NOMO-1 treated with dmso at 0.1 percent for 144 hours (cell line): ENCODE measurements around the gene MRRF.
"Not testable (repeated sequence)": the region's sequence is repeated elsewhere in the genome, so short reads cannot be mapped to it uniquely, and the experiment has no call there.

Experiments
- DNase-seq: peaks from one replicate; lab custom pipeline; 2025; ENCODE audit not compliant: unreplicated experiment; lab: John Stamatoyannopoulos, UW

MRRF gene

GRCh38 chr9:122274055-122274454 lies 9.4 kb downstream of the MRRF start:
- no peak for DNase-seq

- DNase-seq = no peak
Measured at GRCh38 chr9:122276096-122276495, 11.4 kb downstream of the MRRF start.

DNA sequence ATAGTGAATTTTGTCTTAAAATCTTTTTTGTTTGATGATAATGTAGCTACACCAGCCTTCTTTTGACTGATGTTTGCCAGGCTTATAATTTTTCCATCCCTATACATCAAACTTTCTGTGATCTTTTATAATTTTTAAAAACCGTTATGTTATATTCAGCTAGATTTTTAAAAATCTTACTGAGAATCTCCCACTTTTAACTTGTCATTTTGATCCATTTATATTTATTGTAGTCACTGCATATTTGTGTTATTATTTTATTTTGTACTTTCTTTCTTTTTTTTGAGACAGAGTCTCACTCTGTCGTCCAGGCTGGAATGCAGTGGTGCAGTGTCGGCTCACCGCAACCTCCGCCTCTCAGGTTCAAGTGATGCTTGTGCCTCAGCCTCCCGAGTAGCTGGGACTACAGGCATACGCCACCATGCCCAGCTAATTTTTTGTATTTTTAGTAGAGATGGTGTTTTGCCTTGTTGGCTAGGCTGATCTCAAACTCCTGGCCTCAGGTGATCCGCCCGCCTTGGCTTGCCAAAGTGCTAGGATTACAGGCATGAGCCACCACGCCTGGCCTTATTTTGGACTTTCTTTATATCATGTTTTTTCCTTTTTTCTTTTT lies 12.7 kb downstream of the MRRF start:
- DNase-seq = no peak

- no peak for DNase-seq
Measured at GRCh38 chr9:122281368-122281767, 16.7 kb downstream of the MRRF start.

GRCh38 chr9:122286764-122287163 lies 22.1 kb downstream of the MRRF start:
- no peak for DNase-seq

GRCh38 chr9:122287214-122287720 lies 22.6 kb downstream of the MRRF start:
- DNase-seq = no peak

- DNase-seq = no peak
Measured at GRCh38 chr9:122291458-122291857, 26.8 kb downstream of the MRRF start.

- no peak for DNase-seq
Measured at GRCh38 chr9:122294531-122294930, 29.8 kb downstream of the MRRF start.

GRCh38 chr9:122297512-122297911 lies 32.8 kb downstream of the MRRF start:
- peak; percentile 43 for DNase-seq

GRCh38 chr9:122302237-122303093 lies 37.8 kb downstream of the MRRF start:
- no peak for DNase-seq

DNA sequence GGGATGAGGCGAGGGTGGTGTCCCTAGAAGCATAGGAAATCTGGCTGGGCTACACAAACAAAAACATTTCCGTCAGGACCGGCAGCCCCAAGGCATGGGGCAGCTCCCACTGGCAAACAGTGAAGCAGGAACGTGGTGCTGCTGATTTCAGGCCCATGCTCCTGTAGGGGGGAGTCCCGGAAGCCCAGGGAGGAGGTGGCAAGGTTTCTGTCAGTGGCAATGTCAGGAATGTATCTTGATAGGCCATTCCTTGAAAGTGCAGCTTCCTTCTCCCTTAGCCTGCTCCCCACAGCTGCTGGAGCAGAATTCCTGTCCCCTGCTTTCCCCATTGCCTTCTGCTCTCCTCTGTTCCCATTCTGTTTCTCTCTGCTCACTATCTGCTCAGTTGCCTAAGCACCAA lies 42.4 kb downstream of the MRRF start:
- DNase-seq = no peak

GRCh38 chr9:122307925-122308324 lies 43.2 kb downstream of the MRRF start:
- DNase-seq = no peak

- DNase-seq = no peak
Measured at GRCh38 chr9:122309861-122310260, 45.2 kb downstream of the MRRF start.

GRCh38 chr9:122314165-122314564 lies 49.5 kb downstream of the MRRF start:
- no peak for DNase-seq

GRCh38 chr9:122315534-122315933 lies 50.9 kb downstream of the MRRF start:
- no peak for DNase-seq

GRCh38 chr9:122318284-122318683 lies 53.6 kb downstream of the MRRF start:
- DNase-seq = no peak

GRCh38 chr9:122320413-122320881 lies 55.8 kb downstream of the MRRF start:
- no peak for DNase-seq

DNA sequence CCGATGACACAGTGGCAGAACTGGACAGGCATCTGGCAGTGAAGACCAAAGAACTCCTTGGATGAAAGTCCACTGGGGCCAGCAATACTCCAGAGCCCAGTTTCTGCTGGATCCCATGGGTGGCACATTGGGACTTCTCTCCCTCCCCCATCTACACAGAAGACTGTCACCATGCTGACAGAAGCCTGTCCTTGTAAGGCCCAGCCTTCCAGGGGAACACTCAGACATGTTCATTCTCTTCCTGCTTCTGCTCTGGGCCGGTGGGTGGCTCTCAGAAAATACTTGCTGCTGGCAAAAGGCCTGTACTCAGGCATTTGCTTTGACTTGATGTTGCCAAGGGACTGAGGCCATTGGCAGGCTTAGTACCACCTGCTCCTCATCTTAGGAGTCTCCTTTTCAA lies 57.9 kb downstream of the MRRF start:
- DNase-seq = no peak

GRCh38 chr9:122324665-122325064 lies 60.0 kb downstream of the MRRF start:
- DNase-seq = not testable (repeated sequence)

DNA sequence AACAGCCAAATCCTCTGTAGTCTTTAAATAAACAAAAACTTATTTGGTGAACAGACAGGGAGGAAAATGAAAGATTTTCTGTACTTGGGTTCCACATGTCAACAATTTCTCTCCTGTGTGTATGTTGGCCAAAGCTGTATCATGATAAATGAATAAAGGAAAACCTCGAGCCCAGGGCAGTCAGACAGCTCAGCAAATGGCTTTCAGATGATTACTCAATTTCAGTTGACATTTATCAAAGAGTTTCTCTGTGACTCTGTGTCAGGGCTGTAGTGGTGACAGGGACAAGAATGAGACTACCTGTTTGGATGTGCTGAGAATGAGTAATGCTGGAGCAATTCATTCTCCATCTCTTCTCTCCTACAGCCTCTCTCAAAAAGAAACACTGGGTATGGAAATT lies 60.4 kb downstream of the MRRF start:
- no peak for DNase-seq

DNA sequence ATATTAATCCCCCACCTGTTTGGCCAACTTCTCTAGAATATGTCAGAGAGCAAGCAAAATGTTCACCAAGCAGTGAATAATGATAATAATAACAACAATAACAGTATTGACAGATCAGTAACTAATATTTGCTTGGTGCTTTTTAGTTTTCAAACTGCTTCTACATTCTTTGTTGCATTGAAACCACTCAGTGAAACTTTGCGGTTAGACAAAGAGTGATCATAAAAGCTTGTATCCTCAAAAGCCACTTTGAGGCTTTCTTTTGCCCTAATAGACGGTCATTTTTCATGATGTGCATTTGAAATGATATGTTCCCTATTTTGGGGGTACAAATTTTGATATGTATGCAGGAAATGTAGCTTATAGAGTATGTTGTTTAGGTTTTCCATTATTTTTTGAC lies 62.5 kb downstream of the MRRF start:
- no peak for DNase-seq

GRCh38 chr9:122329597-122329996 lies 64.9 kb downstream of the MRRF start:
- no peak for DNase-seq
